HG03354 (cell line): Measurements from ENCODE around the gene LTBR.
A peak's percentile ranks its signal among the peaks of the same experiment; 100 is the strongest.

ENCODE experiments used
- ATAC-seq: cut with Tn5 transposase; IDR thresholded peaks from one replicate; pipeline ENCODE4 v1.9.1; 2021; ENCODE audit warnings: mild to moderate bottlenecking; ENCODE audit not compliant: unreplicated experiment, poor library complexity, severe bottlenecking

Gene LTBR

DNA sequence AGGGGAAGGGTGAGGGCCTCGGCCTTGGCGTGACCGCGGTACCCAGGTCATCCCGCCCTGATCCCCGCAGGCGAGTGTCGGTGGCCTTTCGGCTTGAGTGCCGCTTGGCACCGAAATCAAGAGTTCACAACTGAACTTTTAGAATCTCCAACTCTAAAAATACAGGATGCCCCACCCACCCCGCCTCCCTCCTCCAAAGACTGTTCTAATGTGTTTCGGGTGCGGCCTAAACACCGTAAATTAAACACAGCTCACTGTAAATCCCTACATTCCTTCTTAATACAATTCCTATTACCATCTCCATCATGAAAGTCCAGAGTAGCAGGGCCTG lies 20.0 kb upstream of the LTBR start:
- no peak for ATAC-seq

GRCh38 chr12:6367065-6367968 lies 16.6 kb upstream of the LTBR start:
- ATAC-seq, result peak; percentile 80

GRCh38 chr12:6367969-6368892 lies 15.7 kb upstream of the LTBR start:
- ATAC-seq, result no peak

GRCh38 chr12:6368906-6369525 lies 14.9 kb upstream of the LTBR start:
- no peak for ATAC-seq

DNA sequence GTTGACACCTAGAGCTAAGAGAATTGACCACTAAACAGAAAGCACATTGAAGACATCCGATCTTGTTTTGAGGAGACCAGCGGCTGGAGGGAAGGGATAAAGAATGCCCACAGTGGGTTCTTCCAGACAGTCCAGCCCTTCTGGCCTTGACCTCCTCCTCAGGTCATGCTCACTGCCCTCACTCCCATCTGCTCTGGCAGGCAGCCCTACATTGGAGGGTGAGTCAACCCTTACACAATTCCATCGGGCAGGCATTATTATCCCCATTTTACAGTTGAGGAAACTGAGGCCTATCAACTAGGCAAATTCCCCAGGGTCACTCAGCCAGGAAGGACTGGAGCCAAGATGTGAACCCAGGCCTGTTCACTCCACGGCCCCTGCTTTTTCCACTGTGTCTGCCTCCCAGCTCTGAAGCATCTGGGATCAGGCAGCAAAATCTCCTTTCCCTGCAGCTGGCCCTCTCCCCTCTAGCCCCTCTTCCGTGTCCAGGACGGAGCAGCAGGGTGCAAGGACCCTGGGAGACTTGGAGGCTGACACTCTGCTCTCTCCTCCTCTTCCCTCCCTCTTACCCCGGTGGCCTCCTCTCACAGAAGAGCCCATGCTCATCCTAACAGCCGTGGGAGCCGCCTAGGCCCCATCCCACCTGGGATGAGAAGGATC lies 13.9 kb upstream of the LTBR start:
- no peak for ATAC-seq

- ATAC-seq, result no peak
Observed at GRCh38 chr12:6370576-6370935, 13.4 kb upstream of the LTBR start.

GRCh38 chr12:6370994-6371754 lies 12.8 kb upstream of the LTBR start:
- ATAC-seq, result no peak

DNA sequence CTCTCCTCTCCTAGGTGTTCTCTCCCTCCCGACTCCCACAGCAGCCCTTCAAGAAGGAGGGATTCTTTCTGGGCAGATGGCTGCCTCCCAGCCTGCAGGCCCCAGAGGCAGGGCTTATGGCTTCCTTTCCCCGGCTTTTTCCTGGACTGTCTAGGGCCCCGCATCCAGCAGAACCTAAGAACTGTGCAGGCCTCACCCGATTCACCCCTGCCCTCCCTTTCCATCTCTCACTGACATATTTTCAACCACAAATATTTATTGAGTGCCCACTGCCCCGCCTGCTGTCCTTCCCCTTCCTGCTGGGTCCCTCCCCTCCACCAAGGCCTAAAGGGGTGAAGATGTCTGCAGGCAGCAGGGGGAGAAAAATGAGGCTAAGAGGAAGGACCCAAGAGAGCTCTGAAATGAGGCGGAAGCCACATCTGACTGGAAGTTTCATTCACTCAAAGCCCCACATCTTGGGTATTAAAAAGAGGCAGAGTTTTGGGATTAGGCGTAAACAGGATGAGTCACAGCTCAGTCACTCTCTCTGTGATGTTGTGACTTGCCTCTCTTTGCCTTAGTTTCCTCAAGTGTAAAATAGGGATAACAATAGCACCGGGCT lies 11.5 kb upstream of the LTBR start:
- no peak for ATAC-seq

- no peak for ATAC-seq
Observed at GRCh38 chr12:6373022-6373787, 10.8 kb upstream of the LTBR start.

- no peak for ATAC-seq
Observed at GRCh38 chr12:6374028-6374785, 9.8 kb upstream of the LTBR start.

- no peak for ATAC-seq
Observed at GRCh38 chr12:6374786-6375160, 9.2 kb upstream of the LTBR start.

GRCh38 chr12:6375269-6376078 lies 8.5 kb upstream of the LTBR start, which contains the start of gene SCNN1A:
Gene SCNN1A, minus strand, starts transcription at chr12:6375563. Its CDS starts 780 bp downstream, at chr12:6374783.
- ATAC-seq, result no peak

DNA sequence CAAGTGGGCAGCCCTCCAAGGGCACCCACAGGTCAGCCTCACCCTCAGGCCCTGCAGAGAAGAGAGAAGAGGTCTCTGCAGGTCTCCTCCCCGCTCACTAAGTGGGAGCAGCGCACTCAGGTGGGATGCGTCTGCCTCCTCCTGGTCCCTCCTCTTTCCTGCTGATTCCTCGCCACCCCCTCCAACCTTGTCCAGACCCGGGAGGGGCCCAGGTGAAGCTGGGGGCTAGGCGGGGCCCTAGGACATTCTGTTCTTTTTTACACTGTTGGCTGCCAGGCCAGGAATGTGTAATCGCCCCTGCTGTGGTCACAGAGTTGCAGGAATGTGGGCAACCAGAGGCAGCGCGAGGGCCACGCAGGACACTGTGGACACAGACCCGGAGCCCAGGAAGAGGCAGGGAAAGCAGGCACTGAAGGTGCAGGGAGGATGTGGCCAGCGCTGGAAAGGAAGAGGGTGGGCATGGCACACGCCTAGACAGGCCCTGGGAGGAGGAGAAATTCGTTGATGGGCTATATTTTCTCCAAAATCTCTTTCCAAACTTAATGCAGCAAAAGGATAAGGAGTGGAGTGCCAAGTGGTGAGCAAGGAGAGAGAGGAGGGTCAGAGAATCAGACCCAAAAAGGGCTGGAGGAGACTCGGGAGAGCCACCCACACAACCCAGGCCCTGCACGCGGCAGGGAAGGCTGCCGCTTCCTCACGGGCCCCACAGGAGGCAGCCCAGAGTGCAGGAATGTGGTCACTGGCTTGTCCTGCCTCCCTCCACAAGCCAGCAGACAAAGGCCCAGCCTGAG lies 7.7 kb upstream of the LTBR start:
- ATAC-seq, result no peak

DNA sequence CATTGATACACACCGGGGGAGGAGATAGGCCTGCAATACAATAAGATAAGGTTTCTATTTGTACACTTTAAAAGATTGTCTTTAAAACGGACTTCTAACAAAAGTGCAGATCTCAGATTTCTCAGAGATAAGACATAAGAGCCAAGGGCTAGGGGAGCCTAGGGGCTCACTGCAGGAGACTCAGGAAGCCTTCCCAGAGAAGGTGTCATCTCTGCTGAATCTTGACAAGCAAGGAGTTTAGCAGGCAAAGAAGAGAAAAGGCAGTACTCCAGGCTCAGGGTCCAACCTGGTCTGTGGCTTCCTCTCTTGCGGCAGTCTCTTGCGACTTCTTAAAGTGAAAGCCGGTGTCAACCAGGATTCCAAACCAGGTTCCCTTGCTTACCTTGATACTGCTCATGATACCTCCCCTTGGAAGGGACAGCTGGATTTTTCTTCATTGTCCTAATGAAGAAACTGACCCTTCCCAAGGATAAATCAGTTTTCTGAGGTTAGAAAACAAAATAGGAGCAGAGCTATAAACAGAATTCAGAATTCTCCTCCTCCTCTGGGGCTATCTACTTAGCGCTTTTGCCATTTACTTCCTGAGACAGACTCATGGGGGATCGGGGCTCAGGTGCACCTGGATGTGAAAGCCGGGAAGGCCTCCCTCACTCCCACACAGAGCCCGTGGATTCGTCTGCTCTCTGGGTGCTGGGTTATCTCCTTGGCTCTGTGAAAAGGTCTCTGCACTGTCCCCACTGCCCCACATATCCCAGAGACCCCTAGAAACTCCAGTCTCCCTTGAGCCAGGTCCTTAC lies 6.9 kb upstream of the LTBR start:
- ATAC-seq, result no peak

GRCh38 chr12:6377667-6377994 lies 6.3 kb upstream of the LTBR start:
- no peak for ATAC-seq
